ENCODE measurements around the gene PTPRG. TPM values are rescaled to one million over a fixed set of nuclear protein-coding genes. Genes with fewer than 3 reads are reported as not detected.

Gene PTPRG
- polyA plus RNA-seq, 3 donors: not detected

- Histone ChIP-seq H3K4me2 (replicated peaks; ENCODE audit: extremely low read depth, low read length, poor library complexity, severe bottlenecking) (no peak overlapping the region), H3K27ac (ENCODE audit: low read depth in 1 of 2, low read length in 2 of 2) (no peak overlapping the region), H3K4me3 (replicated peaks in 1 of 3; ENCODE audit: low read depth in 2 of 3, low read length in 3 of 3) (no peak overlapping the region), H3K27me3 (ENCODE audit: control insufficient read depth in 2 of 2, insufficient read depth in 2 of 2, low read length in 2 of 2) (no peaks in the 10 kb centered on the region), H4K20me1 (ENCODE audit: insufficient read depth, low read length) (no peaks in the 10 kb centered on the region), H3K79me2 (ENCODE audit: insufficient read depth, low read length) (no peaks in the 10 kb centered on the region), H3K9me3 (replicated peaks in 1 of 2; ENCODE audit: control insufficient read depth in 1 of 2, insufficient read depth in 1 of 2, low read length in 2 of 2) (no peaks in the 10 kb centered on the region), H3K4me1 (ENCODE audit: control insufficient read depth in 1 of 2, insufficient read depth in 2 of 2, low read length in 2 of 2) (no peaks in the 10 kb centered on the region), H3K36me3 (replicated peaks in 1 of 2; ENCODE audit: control insufficient read depth in 1 of 2, insufficient read depth in 2 of 2, low read length in 2 of 2) (no peaks in the 10 kb centered on the region), H2AFZ (ENCODE audit: insufficient read depth, low read depth, low read length, poor library complexity, severe bottlenecking) (no peak overlapping the region), H3K9ac (ENCODE audit: insufficient read depth, low read length, poor library complexity, severe bottlenecking) (no peak overlapping the region)
- no peaks in the 10 kb centered on the region for H3K4me1 Mint-ChIP-seq
- no peak for DNase-seq
- 93% methylated on average over 3 of the region's 7 CpGs for WGBS (ENCODE audit: insufficient coverage)
- intact Hi-C loops (cut with micrococcal nuclease): no loop called here
- peaks cover 0 to 4% (median 0%) of the 10 kb centered on the region in 7 donors for H3K9me3 Mint-ChIP-seq
- no peak overlapping the region for H3K4me3 Mint-ChIP-seq
- H3K27ac Mint-ChIP-seq: no peak overlapping the region
- TF ChIP-seq CTCF (IDR thresholded peaks at IDR 0.05): no peak
- no peaks in the 10 kb centered on the region for H3K36me3 Mint-ChIP-seq
- H3K27me3 Mint-ChIP-seq (ENCODE audit: low read depth in 3 of 3): peaks cover 0 to 2% (median under 1%) of the 10 kb centered on the region in 3 donors
Observed at GRCh38 chr3:61847784-61848462, 286.6 kb downstream of the PTPRG start.

- H3K9me3 ChIP-seq (replicated peaks in 1 of 2; ENCODE audit: control insufficient read depth in 1 of 2, insufficient read depth in 1 of 2, low read length in 2 of 2): no peaks in the 10 kb centered on the region
- no peak overlapping the region for H3K4me2 ChIP-seq (replicated peaks; ENCODE audit: extremely low read depth, low read length, poor library complexity, severe bottlenecking)
- no peaks in the 10 kb centered on the region for H3K36me3 ChIP-seq (replicated peaks in 1 of 2; ENCODE audit: control insufficient read depth in 1 of 2, insufficient read depth in 2 of 2, low read length in 2 of 2)
- H3K4me3 ChIP-seq (replicated peaks in 1 of 3; ENCODE audit: low read depth in 2 of 3, low read length in 3 of 3): no peak overlapping the region
- no peak overlapping the region for H3K27ac ChIP-seq (ENCODE audit: low read depth in 1 of 2, low read length in 2 of 2)
- H3K27me3 ChIP-seq (ENCODE audit: control insufficient read depth in 2 of 2, insufficient read depth in 2 of 2, low read length in 2 of 2): no peaks in the 10 kb centered on the region
- no peaks in the 10 kb centered on the region for H3K4me1 ChIP-seq (ENCODE audit: control insufficient read depth in 1 of 2, insufficient read depth in 2 of 2, low read length in 2 of 2)
- no peak overlapping the region for H3K4me3 Mint-ChIP-seq
- peaks cover 0 to 4% (median 0%) of the 10 kb centered on the region in 7 donors for H3K9me3 Mint-ChIP-seq
- H3K79me2 ChIP-seq (ENCODE audit: insufficient read depth, low read length): no peaks in the 10 kb centered on the region
- H3K27me3 Mint-ChIP-seq (ENCODE audit: low read depth in 3 of 3): peaks cover 0 to 2% (median 0%) of the 10 kb centered on the region in 3 donors
- intact Hi-C loops (cut with micrococcal nuclease): no loop called here
- no peak overlapping the region for H3K9ac ChIP-seq (ENCODE audit: insufficient read depth, low read length, poor library complexity, severe bottlenecking)
- DNase-seq: no peak
- whole genome bisulfite sequencing (ENCODE audit: insufficient coverage): no CpG with 5 or more reads among the region's 3 CpGs
- TF ChIP-seq CTCF (IDR thresholded peaks at IDR 0.05): no peak
- H2AFZ ChIP-seq (ENCODE audit: insufficient read depth, low read depth, low read length, poor library complexity, severe bottlenecking): no peak overlapping the region
- no peak overlapping the region for H3K27ac Mint-ChIP-seq
- no peaks in the 10 kb centered on the region for H3K36me3 Mint-ChIP-seq
- H4K20me1 ChIP-seq (ENCODE audit: insufficient read depth, low read length): no peaks in the 10 kb centered on the region
- H3K4me1 Mint-ChIP-seq: no peaks in the 10 kb centered on the region
Observed at GRCh38 chr3:61848885-61849284, 287.5 kb downstream of the PTPRG start.
